Measurements from ENCODE around the gene ABL1.
A peak's percentile ranks its signal among the peaks of the same experiment; 100 is the strongest.
"Not testable (repeated sequence)": the region's sequence is repeated elsewhere in the genome, so short reads cannot be mapped to it uniquely, and the experiment has no call there.

The ABL1 gene

DNA sequence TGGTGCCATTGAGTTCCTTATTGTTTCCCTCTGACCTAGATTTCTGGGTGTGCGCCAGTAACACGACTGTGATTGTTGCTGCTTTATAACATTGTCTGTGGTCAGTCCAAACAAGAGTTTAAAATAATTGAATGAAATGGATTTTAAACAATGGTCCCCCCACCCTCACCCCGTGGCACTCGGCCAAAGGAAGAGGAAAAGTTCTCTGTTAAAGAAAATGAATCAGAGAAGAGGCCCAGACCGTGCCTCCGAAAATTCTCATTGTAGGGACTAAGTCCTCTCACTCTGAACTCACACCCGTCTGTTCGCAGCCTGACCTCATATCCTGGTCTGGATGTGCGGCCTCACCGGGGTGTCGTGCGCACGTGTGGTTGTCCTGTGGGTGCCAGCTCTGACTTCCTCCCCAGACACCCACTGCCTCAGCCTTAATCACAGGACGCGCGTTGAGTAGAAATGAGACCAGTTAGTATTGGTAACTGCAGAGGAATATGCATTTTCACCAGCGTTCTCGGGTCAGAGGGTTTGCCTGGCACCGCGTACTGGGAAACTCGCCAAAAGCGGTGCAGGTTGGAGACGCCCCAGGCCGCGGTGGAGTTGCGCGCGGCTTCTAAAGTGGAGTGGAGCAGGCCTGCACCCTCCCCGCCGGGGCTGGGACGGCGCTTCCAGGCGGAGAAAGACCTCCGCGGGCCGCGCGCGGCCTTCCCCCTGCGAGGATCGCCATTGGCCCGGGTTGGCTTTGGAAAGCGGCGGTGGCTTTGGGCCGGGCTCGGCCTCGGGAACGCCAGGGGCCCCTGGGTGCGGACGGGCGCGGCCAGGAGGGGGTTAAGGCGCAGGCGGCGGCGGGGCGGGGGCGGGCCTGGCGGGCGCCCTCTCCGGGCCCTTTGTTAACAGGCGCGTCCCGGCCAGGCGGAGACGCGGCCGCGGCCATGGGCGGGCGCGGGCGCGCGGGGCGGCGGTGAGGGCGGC lies at the start of gene ABL1:
ABL1 (plus strand) TSS at position 884 of the 966 bp plus-strand sequence. CDS start 193 bp downstream, outside the sequence.
- TF ChIP-seq, protein P1, sequence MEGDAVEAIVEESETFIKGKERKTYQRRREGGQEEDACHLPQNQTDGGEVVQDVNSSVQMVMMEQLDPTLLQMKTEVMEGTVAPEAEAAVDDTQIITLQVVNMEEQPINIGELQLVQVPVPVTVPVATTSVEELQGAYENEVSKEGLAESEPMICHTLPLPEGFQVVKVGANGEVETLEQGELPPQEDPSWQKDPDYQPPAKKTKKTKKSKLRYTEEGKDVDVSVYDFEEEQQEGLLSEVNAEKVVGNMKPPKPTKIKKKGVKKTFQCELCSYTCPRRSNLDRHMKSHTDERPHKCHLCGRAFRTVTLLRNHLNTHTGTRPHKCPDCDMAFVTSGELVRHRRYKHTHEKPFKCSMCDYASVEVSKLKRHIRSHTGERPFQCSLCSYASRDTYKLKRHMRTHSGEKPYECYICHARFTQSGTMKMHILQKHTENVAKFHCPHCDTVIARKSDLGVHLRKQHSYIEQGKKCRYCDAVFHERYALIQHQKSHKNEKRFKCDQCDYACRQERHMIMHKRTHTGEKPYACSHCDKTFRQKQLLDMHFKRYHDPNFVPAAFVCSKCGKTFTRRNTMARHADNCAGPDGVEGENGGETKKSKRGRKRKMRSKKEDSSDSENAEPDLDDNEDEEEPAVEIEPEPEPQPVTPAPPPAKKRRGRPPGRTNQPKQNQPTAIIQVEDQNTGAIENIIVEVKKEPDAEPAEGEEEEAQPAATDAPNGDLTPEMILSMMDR (IDR thresholded peaks at IDR 0.05; ENCODE audit: control insufficient read depth, extremely low read depth, insufficient read depth) = no peak
- DNase-seq (ENCODE audit: low read depth) = no peak
- H3K4me3 ChIP-seq (ENCODE audit: low read depth, low read length) = peak within 1 kb of the TSS; percentile 66

DNA sequence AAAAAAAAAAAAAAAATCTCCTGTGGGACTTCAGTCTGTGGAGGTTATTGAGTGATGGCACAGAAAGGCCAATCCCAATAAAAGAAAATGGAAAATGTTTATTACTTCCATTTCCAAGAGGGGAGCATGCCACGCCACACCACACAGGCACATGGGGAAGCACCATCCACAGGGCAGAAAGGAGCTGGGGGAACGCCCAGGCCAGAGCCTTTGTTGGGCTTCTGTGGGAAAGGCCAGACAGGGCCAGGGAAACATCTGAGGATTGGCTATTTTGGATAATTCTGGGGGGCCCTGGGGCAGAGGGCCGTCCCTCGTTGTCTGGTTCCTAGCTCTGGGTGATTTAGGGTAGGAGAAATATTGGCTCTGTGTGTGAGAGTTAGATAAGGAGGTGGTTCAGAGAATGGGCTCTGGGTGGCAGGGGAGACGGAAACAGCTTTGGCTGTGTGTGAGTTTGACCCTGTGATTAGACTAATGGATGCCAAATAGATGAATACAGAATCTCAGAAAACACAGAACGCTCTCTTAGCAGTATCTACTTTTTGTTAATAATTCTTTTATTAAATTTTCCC lies 49.0 kb upstream of the ABL1 start:
- no peak overlapping the region for H3K4me3 ChIP-seq (ENCODE audit: low read depth, low read length)
- no peak for DNase-seq (ENCODE audit: low read depth)
- TF ChIP-seq, protein P1 (IDR thresholded peaks at IDR 0.05; ENCODE audit: control insufficient read depth, extremely low read depth, insufficient read depth) = no peak

DNA sequence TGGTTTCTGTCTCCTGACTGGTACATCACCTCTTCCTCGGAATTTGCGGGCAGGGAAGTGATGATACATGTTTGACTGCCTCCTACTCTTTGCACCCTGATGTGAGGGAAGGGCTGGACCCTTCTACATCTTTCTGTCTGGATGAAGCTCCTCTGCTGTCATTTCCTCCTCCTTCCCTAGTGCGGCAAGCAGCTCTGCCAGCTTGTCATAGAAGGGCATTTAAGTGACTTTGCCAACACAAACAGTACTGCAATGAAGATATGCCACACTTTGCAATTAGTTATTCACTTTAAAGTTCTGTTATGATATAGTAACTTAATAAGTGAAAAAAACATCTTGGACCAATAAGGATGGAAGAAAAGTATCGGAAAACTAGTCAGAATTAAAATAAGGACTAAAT lies 48.5 kb upstream of the ABL1 start:
- TF ChIP-seq, protein P1 (IDR thresholded peaks at IDR 0.05; ENCODE audit: control insufficient read depth, extremely low read depth, insufficient read depth) = no peak
- peak; percentile 13 for DNase-seq (ENCODE audit: low read depth)
- H3K4me3 ChIP-seq (ENCODE audit: low read depth, low read length) = no peak overlapping the region

DNA sequence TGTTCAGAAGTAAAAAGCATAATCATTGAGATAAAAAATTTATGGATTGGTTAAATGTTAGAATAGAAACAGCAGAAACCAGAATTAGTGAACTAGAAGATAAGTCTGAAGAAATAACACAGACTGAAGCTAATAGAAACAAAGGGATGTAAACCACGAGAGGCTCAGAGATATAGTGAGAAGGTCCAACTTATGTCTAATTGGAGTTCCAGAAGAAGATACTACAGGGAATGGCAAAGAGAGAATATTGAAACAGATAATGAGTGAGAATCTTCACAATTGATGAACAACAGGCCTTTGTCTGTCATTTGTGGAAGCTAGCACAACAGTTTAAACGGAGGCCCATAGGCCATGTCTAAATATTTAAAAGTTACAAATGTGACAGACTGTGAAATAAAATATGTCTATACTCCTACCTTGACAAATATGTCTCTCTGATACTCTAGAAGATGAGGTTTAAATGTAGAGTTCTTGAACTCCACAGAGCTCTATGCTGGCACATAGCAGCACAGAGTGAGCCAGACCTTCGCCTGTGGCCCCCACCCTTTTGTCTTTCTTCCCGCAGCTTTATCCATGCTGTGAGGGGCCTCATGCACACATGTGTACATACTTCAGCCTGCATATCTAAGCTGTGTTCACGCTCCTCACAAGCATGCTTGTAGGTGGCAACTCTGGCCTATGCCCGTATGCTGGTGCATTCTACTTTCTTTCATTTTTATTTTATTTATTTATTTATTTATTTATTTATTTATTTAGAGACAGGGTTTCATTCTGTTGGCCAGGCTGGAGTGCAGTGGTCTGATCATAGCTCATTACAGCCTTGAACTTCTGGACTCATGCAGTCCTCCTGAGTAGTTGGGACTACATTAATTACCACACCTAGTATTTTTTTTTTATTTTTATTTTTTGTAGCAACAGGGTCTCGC lies 45.0 kb upstream of the ABL1 start:
- TF ChIP-seq, protein P1 (IDR thresholded peaks at IDR 0.05; ENCODE audit: control insufficient read depth, extremely low read depth, insufficient read depth) = no peak
- no peak overlapping the region for H3K4me3 ChIP-seq (ENCODE audit: low read depth, low read length)
- no peak for DNase-seq (ENCODE audit: low read depth)

DNA sequence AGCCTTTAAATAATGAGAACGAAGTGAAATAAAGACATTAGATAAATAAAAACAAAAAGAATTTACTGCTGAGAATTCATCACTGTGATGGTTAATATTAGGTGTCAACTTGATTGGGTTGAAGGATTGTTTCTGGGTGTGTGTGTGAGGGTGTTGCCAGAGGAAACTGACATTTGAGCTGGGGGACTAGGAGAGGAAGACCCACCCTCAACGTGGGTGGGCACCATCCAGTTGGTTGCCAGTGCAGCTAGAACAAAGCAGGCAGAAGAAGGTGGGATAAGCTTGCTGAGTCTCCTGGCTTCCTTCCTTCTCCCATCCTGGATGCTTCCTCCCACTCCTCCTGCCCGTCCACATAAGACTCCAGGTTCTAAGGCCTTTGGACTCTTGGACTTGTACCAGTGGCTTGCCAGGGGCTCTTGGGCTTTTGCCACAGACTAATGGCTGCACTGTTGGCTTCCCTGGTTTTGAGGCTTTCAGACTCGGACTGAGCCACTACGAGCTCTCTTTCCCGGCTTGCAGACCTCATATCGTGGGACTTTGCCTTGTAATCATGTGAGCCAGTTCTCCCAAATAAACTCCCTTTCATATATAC lies 43.7 kb upstream of the ABL1 start:
- H3K4me3 ChIP-seq (ENCODE audit: low read depth, low read length) = no peak overlapping the region
- TF ChIP-seq, protein P1 (IDR thresholded peaks at IDR 0.05; ENCODE audit: control insufficient read depth, extremely low read depth, insufficient read depth) = no peak
- no peak for DNase-seq (ENCODE audit: low read depth)

DNA sequence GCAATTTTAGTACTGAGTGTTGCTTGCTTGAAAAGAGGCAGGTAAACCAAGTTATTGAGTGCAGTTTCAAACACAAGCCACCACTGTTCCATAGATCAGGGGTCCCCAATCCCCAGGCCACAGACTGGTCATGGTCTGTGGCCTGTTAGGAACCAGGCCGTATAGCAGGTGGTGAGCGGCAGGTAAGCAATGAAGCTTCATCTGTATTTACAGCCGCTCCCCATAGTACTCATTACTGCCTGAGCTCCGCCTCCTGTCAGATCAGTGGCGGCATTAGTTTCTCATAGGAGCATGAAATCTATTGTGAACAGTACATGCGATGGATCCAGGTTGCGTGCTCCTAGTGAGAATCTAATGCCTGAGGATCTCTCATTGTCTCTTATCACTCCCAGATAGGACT lies 41.5 kb upstream of the ABL1 start:
- TF ChIP-seq, protein P1 (IDR thresholded peaks at IDR 0.05; ENCODE audit: control insufficient read depth, extremely low read depth, insufficient read depth) = no peak
- no peak overlapping the region for H3K4me3 ChIP-seq (ENCODE audit: low read depth, low read length)
- no peak for DNase-seq (ENCODE audit: low read depth)

DNA sequence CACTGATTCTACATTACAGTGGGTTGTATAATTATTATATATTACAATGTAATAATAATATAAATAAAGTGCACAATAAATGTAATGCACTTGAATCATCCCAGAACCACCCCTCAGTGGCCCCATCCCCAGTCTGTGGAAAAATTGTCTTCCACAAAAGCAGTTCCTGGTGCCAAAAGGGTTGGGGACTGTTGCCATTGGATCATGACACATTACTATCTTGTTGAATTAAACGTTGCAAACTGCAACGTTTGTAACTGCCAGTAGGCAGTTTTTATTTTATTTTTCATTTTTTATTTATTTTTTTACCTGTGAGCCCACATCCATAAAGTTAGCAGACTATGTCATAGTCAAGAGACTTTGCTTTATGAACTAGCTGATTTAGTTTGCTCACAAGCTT lies 41.0 kb upstream of the ABL1 start:
- not testable (repeated sequence) for H3K4me3 ChIP-seq (ENCODE audit: low read depth, low read length); DNase-seq (ENCODE audit: low read depth)

DNA sequence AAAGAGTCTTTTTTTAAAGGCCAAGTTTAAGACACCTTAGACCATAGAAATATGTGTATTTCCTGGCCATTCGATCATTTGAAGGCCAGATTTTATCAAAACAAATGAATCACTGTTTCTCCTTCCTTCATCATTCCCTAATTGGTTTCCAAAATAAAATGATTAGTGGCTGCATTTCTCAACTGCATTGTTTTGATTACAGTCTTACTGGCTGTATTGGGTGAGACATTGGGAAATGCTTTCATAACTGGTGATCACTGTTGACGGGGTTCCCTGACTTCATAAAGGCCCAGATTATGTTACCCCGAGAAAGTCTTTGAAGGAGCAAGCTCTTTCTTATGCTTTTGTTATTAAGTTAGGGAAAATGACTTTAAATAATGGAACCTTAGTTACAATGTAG lies 40.6 kb upstream of the ABL1 start:
- not testable (repeated sequence) for DNase-seq (ENCODE audit: low read depth)

More for the DNA sequence above, 40.6 kb upstream of the ABL1 start:
- H3K4me3 ChIP-seq (ENCODE audit: low read depth, low read length) = not testable (repeated sequence)
